Rectal smooth muscle tissue (tissue), 1 donor: ENCODE results near the gene POTEB.
"Not testable (repeated sequence)": the region's sequence is repeated elsewhere in the genome, so short reads cannot be mapped to it uniquely, and the experiment has no call there.

ENCODE experiments used
- H3K27ac ChIP-seq: one replicate; pipeline ENCODE4 v1.7.0; 2013; ENCODE audit warnings: low read depth, low read length, inconsistent platforms
- H3K27me3 ChIP-seq: one replicate; pipeline ENCODE4 v1.7.0; 2013; ENCODE audit warnings: low read length; ENCODE audit not compliant: control insufficient read depth, insufficient read depth
- H3K36me3 ChIP-seq: one replicate; pipeline ENCODE4 v1.7.0; 2013; ENCODE audit warnings: low read length; ENCODE audit not compliant: control insufficient read depth, insufficient read depth
- H3K4me1 ChIP-seq: one replicate; pipeline ENCODE4 v1.7.0; 2013; ENCODE audit warnings: low read length; ENCODE audit not compliant: control insufficient read depth, insufficient read depth
- H3K4me3 ChIP-seq: one replicate; pipeline ENCODE4 v1.7.0; 2013; ENCODE audit warnings: low read length
- H3K9ac ChIP-seq: one replicate; pipeline ENCODE4 v1.7.0; 2013; ENCODE audit warnings: low read length

POTEB gene

DNA sequence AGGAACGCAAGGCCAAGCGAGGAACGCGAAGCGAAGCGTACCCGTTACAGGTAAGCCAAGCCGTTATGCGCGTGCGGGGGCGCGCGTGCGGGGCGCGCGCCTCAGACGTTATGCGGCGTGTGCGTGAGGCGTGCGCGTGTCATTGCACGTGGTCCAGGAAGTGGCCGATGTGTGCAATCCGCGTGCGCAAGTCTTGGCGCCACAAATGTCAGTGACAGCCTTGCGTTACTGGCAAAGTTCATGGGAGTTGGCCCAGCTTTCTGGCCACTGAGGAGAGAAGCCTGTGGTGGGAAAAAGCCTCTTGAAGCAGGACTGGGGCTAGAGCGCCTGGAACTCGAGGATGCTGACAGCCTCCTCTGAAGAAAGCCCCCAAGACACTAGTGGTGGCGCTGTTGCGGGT lies at the start of gene POTEB:
Gene POTEB (minus strand): TSS at position 101 of the 400 bp plus-strand sequence. CDS start 489 bp downstream, outside the sequence.
- H3K36me3 ChIP-seq, H3K4me3 ChIP-seq, H3K27ac ChIP-seq, H3K9ac ChIP-seq, H3K27me3 ChIP-seq, H3K4me1 ChIP-seq: not testable (repeated sequence)

DNA sequence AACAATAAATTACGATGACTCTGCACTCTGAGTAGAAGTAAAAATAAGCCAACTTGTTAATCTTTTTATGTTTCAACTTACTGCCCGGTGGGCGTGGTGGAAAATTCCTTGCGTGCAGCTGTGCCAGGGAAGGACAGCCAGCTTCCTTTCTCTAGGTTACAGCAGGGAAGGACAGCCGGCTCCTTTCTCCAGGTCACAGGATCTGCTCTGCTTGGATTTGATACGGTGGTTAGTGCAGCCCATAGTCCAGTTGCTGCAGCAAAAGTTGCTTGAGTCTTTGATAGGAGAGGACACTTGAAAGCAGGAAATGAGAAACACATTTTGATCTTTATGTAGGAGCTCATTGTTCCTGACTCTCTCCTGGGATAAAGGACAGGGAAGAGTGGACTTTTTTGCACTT lies 13.4 kb upstream of the POTEB start:
- not testable (repeated sequence) for H3K4me1 ChIP-seq, H3K4me3 ChIP-seq, H3K9ac ChIP-seq, H3K27ac ChIP-seq, H3K27me3 ChIP-seq, H3K36me3 ChIP-seq

DNA sequence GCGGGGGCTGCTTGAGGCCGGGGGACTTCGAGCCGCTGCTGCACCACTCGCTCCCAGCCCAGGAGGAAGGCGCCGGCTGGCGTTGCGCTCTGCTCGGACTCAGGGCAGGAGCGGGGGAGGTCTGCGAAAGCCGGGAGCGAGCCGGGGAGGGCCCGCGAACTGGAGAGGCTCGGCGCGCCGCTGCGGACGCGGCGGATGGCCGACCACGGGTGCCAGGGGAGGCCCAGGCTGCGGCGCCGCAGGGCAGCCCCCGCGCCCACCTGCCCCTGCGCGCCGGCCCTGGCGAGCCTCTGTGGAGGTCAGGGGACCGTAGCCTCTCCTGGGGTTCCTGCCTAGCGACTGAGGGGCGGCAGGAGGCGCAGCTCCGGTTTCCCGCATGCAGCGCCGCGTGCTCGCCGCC lies 12.0 kb upstream of the POTEB start:
- H3K36me3 ChIP-seq, H3K4me3 ChIP-seq, H3K4me1 ChIP-seq, H3K27ac ChIP-seq, H3K9ac ChIP-seq, H3K27me3 ChIP-seq: not testable (repeated sequence)

DNA sequence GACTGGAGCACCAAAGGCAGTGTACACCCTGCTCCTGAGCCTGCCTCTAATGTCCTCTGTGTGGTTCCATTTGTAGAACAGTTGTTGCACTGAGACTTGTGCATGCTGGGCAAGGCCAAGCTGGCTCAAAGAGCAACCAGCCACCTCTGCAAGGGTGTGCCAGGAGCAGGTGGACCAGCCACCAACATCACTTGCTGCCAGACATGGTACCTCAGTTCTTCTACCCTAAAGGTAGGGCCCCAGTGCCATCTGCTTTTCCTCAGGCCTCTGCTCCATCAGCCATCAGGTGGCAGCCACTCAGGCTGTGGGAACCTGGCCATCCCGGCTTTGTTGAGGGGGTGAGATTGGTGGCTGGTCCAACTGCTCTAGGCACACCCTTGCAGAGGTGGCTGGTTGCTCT lies 38.7 kb downstream of the POTEB start:
- not testable (repeated sequence) for H3K9ac ChIP-seq, H3K27ac ChIP-seq, H3K4me1 ChIP-seq, H3K4me3 ChIP-seq, H3K36me3 ChIP-seq, H3K27me3 ChIP-seq
